HUES6 (cell line): ENCODE data around the gene GSG1L.

Experiments used
- H3K27ac ChIP-seq: 2 replicates; pipeline ENCODE4 v1.7.0; 2013; ENCODE audit warnings: low read depth, mild to moderate bottlenecking, low read length, inconsistent platforms
- H3K27me3 ChIP-seq: 2 replicates; pipeline ENCODE4 v1.6.1; 2013; ENCODE audit warnings: low read length; ENCODE audit not compliant: control insufficient read depth, insufficient read depth
- H3K36me3 ChIP-seq: 2 replicates; pipeline ENCODE4 v1.6.1; 2013; ENCODE audit warnings: low read length; ENCODE audit not compliant: control insufficient read depth, insufficient read depth
- H3K4me1 ChIP-seq: 2 replicates; pipeline ENCODE4 v1.6.1; 2013; ENCODE audit warnings: low read length; ENCODE audit not compliant: control insufficient read depth, insufficient read depth
- H3K4me3 ChIP-seq: 2 replicates; pipeline ENCODE4 v1.5.1; 2013; ENCODE audit warnings: low read depth, low read length
- H3K9ac ChIP-seq: one replicate; pipeline ENCODE4 v1.6.1; 2013; ENCODE audit warnings: mild to moderate bottlenecking, low read length
- H3K9me3 ChIP-seq: 2 replicates; pipeline ENCODE4 v1.6.1; 2013; ENCODE audit warnings: low read depth, low read length; ENCODE audit not compliant: control insufficient read depth, insufficient read depth

The GSG1L gene

GRCh38 chr16:27819356-27819755, 244.2 kb downstream of the GSG1L start:
- H3K9ac ChIP-seq: no peak overlapping the region
- H3K4me1 ChIP-seq: no peaks in the 10 kb centered on the region
- H3K36me3 ChIP-seq: no peaks in the 10 kb centered on the region
- H3K4me3 ChIP-seq: no peak overlapping the region
- H3K27me3 ChIP-seq: peaks cover 8% of the 10 kb centered on the region
- no peaks in the 10 kb centered on the region; the same call in 1 of the 2 replicates for H3K9me3 ChIP-seq
- no peak overlapping the region for H3K27ac ChIP-seq

- H3K4me3 ChIP-seq: no peak overlapping the region
- H3K27ac ChIP-seq: no peak overlapping the region
- H3K9ac ChIP-seq: no peak overlapping the region
- no peaks in the 10 kb centered on the region; the same call in 1 of the 2 replicates for H3K9me3 ChIP-seq
- H3K36me3 ChIP-seq: no peaks in the 10 kb centered on the region
- H3K4me1 ChIP-seq: no peaks in the 10 kb centered on the region
- peaks cover 8% of the 10 kb centered on the region for H3K27me3 ChIP-seq
These were observed 245.3 kb downstream of the GSG1L start for GRCh38 chr16:27818246-27818645.

- no peaks in the 10 kb centered on the region for H3K4me1 ChIP-seq
- no peaks in the 10 kb centered on the region for H3K36me3 ChIP-seq
- no peak overlapping the region for H3K4me3 ChIP-seq
- no peak overlapping the region for H3K27ac ChIP-seq
- no peak overlapping the region for H3K9ac ChIP-seq
- H3K9me3 ChIP-seq: no peaks in the 10 kb centered on the region; the same call in 1 of the 2 replicates
- H3K27me3 ChIP-seq: peaks cover 8% of the 10 kb centered on the region
These were observed 246.5 kb downstream of the GSG1L start for GRCh38 chr16:27817038-27817437.

GRCh38 chr16:27816561-27816960, 247.0 kb downstream of the GSG1L start:
- H3K4me1 ChIP-seq: no peaks in the 10 kb centered on the region
- H3K36me3 ChIP-seq: no peaks in the 10 kb centered on the region
- peaks cover 8% of the 10 kb centered on the region for H3K27me3 ChIP-seq

GRCh38 chr16:27813591-27813990, 249.9 kb downstream of the GSG1L start:
- no peak overlapping the region for H3K27ac ChIP-seq
- H3K4me3 ChIP-seq: no peak overlapping the region
- H3K4me1 ChIP-seq: no peaks in the 10 kb centered on the region
- peaks cover 3% of the 10 kb centered on the region; the same call in 1 of the 2 replicates for H3K9me3 ChIP-seq
- peaks cover 3% of the 10 kb centered on the region; the same call in 1 of the 2 replicates for H3K27me3 ChIP-seq
- no peaks in the 10 kb centered on the region for H3K36me3 ChIP-seq
- H3K9ac ChIP-seq: no peak overlapping the region

More at GRCh38 chr16:27816561-27816960, 247.0 kb downstream of the GSG1L start:
- H3K9me3 ChIP-seq: no peaks in the 10 kb centered on the region; the same call in 1 of the 2 replicates
- no peak overlapping the region for H3K9ac ChIP-seq
- H3K4me3 ChIP-seq: no peak overlapping the region
- H3K27ac ChIP-seq: no peak overlapping the region

DNA sequence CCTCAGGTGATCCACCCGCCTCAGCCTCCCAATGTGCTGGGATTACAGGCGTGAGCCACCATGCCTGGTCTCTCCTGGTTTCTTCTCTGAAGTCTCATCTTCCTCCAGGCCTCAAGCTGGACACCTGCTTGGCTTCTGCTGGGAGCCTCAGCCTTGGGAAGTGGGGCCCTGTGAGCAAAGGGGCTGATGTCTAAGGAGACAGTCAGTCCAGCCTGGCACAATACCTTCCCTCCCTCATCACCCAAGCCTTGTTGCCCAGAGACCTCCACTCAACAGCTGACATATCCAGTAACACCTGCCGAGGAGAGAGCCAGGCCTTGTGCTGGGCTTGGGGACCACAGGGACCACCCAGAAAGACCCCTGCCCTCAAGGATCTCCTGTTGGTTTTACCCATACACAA, 251.6 kb downstream of the GSG1L start:
- H3K4me3 ChIP-seq: no peak overlapping the region
- no peak overlapping the region for H3K9ac ChIP-seq
- H3K27ac ChIP-seq: no peak overlapping the region
- H3K36me3 ChIP-seq: no peaks in the 10 kb centered on the region
- H3K9me3 ChIP-seq: peaks cover 3% of the 10 kb centered on the region; the same call in 1 of the 2 replicates
- no peaks in the 10 kb centered on the region for H3K4me1 ChIP-seq
- H3K27me3 ChIP-seq: no peaks in the 10 kb centered on the region

- Histone ChIP-seq H3K27ac (no peak overlapping the region), H3K4me1 (peaks cover 7% of the 10 kb centered on the region), H3K4me3 (no peak overlapping the region), H3K36me3 (no peaks in the 10 kb centered on the region), H3K9ac (no peak overlapping the region), H3K9me3 (peaks cover 3% of the 10 kb centered on the region; the same call in 1 of the 2 replicates), H3K27me3 (peaks cover 8% of the 10 kb centered on the region; the same call in 1 of the 2 replicates)
These were observed 256.5 kb downstream of the GSG1L start for GRCh38 chr16:27806986-27807385.

- Histone ChIP-seq H3K9me3 (peaks cover 3% of the 10 kb centered on the region; the same call in 1 of the 2 replicates), H3K27ac (no peak overlapping the region), H3K4me1 (peaks cover 7% of the 10 kb centered on the region), H3K4me3 (no peak overlapping the region), H3K36me3 (no peaks in the 10 kb centered on the region), H3K27me3 (peaks cover 10% of the 10 kb centered on the region; the same call in 1 of the 2 replicates), H3K9ac (no peak overlapping the region)
These were observed 257.1 kb downstream of the GSG1L start for GRCh38 chr16:27806388-27806787.

DNA sequence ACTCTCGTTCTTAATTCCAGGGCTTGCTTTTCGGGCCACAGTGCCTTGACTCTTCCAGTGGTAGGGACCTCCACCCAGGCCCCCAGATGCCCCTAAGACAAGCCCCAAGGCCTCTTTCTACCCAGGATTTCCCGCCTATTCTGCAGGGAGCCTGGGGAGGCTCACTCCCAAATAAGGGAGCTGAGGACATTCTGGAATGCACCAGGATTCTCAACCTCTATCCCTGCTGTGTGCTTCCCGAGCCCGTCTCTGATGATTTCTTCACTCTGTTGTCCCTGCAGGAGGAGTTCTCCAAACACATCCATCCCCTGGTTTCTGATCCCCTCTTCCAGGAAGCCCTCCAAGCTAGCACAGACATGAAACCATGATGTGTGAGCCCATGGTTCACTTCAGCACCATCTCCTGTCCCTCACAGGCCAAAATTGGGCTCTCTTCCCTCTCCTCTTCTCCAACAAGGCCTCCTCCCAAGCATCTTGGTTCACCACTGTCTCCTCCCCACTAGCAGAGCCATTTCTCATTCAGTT, 257.6 kb downstream of the GSG1L start:
- H3K4me1 ChIP-seq: peaks cover 7% of the 10 kb centered on the region
- no peak overlapping the region for H3K4me3 ChIP-seq
- H3K9me3 ChIP-seq: peaks cover 3% of the 10 kb centered on the region; the same call in 1 of the 2 replicates
- no peaks in the 10 kb centered on the region for H3K36me3 ChIP-seq
- H3K27ac ChIP-seq: no peak overlapping the region
- no peak overlapping the region for H3K9ac ChIP-seq
- peaks cover 10% of the 10 kb centered on the region; the same call in 1 of the 2 replicates for H3K27me3 ChIP-seq

GRCh38 chr16:27803775-27804549, 259.6 kb downstream of the GSG1L start:
- H3K27ac ChIP-seq: no peak overlapping the region
- H3K4me3 ChIP-seq: peak overlapping the region; percentile 49
- no peaks in the 10 kb centered on the region for H3K9me3 ChIP-seq
- peaks cover 10% of the 10 kb centered on the region; the same call in 1 of the 2 replicates for H3K27me3 ChIP-seq
- H3K36me3 ChIP-seq: no peaks in the 10 kb centered on the region
- H3K9ac ChIP-seq: no peak overlapping the region
- peaks cover 7% of the 10 kb centered on the region for H3K4me1 ChIP-seq
